Central memory CD4-positive, alpha-beta T cell (primary cell): ENCODE data around the gene SLC37A1.

Source experiments
- DNase-seq: peaks from one replicate; pipeline ENCODE4 v3.0.0; 2022

Gene SLC37A1

DNA sequence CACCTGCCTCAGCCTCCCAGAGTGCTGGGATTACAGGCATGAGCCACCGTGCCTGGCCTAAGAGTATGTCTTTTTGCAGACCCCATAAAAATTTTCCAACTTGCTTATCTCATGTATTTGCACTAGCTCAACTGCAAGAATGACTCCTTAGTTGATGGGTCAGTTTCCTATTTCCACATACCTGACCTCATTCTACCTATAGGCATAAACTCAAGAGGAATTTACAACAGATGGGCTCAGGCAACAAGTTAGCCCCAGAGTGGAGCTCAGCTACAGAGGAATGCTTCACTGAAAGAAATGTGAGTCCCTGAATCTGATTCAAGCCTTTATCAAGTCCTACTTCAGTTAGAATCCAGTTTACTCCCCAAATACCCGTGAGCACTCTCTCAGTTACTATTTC is 5.3 kb upstream of the SLC37A1 start:
- no peak for DNase-seq

DNA sequence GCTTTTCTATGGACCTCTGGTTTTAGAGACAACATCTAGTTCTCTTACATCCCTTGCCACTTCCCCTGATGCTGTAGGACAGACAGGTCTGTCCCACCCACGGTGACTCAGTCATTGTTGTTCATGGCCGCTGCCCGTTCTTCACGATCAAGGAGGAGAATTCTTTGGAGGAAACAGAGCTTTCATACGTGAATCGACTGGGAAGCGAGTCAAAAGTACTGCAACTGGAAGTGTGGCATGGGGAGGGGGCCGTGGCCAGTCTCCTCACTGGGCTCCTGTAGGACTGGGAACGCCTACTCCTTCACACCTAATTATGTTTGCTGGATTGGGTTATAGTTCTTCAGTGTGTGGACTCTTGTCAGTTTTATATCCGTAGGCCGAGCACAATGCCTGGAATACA is 4.4 kb upstream of the SLC37A1 start:
- DNase-seq = no peak

DNA sequence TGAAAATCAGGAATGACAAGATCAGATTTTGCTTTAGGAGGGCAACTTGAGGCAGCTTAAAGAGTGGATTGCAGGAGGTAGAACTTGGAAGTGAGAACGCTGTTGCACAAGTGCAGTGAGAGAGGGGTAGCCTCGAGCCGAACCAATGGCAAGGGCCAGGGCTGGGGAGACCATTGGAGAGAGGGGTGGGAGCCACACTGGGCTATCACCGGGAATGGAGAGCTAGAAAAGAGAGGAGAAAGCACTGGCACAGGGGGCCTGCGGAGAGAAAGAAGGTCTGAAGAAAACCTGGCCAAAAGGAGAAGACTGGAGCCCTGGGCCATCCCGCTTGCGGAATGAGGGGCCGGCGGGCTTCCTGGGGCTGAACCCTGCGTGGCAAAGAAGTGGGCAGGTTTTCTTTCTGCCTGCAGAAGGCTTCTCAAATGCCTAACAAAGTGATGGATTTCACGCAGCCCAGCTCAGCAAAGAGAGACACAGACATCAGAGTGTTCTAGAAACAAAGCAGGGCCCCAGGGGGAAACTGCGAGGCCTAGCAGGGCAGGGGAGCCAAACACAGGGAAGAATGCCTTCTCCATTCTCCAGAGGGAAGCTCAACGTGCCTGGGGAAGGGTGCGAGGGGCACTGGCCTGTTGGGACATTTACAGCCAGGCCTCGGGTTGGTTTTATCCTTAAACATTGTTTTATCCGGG is 1.2 kb upstream of the SLC37A1 start:
- DNase-seq = no peak

DNA sequence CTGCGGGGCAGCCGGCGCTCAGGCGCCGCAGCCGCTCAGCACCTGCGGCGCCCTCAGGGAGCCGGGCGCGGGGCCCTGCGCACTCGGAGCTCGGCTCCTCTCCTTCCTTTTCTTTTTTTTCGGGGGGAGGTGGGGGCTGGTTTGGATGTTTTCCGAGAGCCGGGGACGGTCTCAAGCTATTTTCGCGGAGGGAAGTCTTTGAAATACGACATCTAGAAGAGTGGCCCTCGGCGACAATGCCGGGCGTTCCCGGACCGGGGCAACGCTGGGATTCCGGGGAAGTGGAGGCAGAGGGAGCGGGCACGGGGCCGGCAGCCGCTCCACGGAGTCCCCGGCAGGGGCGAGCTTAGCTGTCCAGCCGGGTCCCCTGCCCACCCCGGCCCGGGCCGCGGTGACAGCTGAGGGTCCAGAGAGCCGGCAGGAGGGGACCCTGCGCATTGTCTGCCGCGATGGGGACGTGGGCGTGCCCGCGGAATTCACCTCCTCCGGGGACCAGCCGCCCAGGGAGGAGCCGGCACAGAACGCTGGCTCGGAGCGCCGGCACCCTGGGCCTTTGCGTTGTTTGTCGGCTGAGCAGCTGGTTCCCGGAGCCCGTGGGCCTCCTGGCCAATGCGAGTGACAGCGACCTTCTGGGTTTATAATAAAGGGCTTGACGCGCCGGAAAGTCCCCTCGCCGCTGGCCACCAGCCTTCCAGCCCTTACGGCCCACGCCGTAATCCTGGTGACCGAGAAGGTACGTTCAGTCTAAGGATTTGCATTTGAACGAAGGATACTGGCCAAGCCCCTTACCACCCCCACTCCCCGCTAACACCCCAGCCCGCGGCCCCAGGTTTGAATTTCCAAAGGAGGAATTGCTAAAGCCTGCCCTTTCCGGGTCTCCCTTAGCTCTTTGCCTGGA is 582 bp downstream of the SLC37A1 start:
- peak; percentile 50 for DNase-seq

DNA sequence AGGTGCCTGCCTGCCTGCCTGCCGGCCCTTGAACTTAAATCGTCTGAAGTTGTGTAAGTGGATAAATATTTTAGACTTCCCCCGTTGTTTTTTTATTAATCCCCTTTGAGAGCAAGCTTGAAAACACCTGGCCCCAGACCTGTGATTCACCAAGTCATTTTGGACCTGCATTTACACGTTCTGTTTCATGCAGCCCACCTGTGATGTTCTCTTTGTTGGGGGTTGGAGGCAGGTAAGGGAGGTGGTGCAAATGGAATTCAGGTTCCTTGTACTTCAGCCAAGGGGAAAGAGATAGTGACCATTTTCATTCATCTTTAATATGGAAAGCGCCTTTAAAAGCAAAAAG is 1.2 kb downstream of the SLC37A1 start:
- DNase-seq = no peak

DNA sequence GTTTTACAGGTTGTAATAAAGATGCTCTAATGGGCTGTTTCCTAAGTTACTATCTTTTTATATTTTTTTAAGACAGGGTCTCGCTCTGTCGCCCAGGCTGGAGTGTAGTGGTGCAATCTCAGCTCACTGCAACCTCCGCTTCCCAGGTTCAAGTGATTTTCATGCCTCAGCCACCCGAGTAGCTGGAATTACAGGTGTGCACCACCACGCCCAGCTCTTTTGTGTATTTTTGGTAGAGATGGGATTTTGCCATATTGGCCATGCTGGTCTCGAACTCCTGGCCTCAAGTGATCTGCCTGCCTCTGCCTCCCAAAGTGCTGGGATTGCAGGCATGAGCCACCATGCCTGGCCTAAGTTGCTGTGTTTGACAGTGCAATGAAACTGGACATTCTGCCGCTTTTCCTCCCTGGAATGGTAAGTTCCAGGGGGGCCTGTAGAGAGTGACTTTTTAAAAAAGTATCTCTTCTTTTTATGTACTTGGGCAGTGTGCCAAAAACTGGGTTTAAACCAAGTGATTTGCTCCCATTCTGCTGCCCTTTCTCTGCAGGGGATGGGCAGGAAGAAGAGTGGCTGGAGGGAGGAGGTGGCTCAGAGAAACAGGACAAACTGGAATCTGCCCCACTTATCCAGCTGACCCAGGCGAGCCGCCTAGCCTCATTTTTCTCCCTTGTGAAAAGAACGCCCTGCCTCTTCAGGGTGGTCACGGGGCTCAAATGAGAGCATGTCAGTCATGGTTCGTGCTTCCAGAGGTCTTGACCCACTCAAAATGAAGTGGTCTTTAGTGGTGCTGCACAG is 2.3 kb downstream of the SLC37A1 start:
- DNase-seq = no peak

DNA sequence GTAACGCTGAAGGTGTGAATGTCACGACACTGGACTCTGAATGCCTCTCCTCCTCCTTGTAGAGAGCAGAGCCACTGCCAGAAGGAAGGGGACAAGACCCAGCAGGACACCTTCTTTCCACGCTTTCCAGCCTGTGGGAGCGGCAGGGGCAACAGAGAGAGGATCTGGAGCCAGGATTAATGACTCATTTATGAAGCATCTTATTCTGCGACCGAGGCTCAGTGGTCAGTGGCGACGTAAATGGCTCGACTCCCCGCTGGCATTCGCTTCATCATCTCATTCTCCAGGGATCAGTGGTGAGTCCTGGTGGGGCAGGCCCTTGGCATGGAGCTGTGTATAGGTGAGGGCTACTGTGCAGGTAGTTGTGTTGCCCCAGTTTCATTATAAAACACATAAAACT is 4.6 kb downstream of the SLC37A1 start:
- no peak for DNase-seq

DNA sequence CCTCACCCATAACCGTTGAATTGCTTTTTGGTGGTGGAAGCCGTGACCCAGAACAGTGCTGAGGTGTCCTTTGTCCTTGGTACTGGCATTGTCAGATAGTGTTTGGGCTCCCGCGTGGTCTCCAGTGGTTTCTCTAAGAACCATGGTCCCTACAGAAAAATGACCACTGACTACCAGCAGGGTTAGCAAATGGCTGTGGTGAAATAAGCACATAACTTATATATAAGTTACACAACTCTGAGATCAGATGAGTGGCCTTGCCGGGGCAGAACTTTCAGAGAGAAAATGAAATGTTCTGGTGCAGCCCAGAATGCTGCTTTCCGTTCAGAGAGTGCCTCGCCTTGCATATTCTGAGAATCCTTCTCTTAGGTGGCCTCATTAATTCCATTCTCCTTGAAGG is 5.0 kb downstream of the SLC37A1 start:
- no peak for DNase-seq

DNA sequence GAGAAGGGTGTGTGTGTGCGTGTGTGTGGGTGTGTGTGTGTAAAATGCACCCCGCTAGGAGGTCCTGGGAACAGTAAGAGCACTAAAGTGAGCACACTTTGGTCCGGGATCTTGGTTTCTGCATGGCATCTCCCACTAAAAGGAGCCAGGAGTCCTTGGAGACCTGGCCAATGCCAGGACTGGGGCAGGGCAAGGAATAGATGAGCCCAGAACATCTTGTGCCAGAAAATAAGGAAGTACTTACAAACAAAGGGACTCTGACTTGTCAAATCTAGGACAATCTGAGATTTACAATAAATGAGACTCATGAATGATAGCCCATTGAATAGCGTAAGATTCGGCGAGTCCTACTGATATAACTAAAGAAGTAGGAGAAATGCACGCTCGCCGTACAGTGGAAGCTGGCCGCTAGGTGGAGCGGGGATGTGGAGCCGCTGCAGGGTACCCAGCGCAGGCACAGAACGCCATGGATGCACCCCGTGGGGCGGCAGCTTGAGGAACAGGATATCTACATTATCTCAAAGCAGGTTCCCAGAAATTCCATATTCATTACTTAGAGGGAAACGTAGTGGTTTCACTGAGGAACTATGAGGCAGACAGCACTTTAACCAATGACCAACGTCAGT is 7.1 kb downstream of the SLC37A1 start:
- DNase-seq = no peak

DNA sequence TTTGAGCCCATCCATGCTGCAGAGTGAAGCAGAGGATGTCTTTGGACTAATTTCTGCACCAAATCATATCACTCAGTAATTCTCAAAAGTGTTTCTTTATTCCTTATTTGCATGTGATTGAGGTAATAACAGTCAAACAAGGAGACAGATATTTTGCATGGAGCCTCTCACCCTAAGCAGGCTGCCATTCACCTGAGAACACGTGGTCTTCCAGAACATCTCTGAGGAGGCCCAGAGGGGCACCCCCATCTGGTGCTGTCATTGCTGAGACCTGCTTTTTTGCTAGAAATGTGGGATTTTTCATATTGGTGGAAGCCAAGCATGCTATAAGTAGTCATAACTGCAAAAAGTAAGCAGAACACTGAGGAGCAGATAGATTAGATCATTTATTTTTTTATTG is 7.7 kb downstream of the SLC37A1 start:
- DNase-seq = no peak

DNA sequence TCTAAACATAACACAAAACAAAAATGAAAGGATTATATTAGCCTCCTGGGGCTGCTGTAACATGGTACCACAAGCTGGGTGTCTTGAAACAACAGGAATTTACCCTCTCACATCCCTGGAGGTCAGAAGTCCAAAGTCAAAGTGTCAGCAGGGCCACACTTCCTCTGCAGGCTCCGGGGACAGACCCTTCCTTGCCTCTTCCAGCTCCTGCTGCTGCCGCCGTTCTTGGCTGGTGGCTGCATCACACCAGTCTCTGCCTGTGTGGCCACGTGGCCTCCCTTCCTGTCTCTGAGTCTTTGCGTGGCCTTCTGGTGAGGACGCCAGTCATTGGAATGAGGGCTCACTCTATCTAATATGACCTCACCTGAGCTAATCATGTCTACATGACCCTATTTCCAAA is 8.2 kb downstream of the SLC37A1 start:
- no peak for DNase-seq

DNA sequence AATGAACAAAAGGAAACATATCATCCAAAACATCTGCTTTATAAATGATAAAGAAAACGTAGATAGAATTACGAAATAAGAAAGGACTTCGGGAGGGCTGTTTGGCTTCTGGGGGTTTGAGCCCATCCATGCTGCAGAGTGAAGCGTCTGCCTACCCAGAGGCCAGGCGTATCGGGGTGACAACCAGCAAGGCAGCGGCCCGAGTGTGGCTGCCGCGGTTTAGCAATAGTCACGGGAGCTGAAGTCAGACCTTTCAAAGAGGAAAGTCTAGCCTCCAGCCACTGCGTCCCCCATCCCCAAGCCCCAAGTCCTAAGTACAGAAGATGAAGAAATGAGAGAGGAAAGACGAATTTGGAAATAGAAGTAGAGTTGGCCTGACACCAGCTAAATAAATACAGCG is 8.6 kb downstream of the SLC37A1 start:
- no peak for DNase-seq

DNA sequence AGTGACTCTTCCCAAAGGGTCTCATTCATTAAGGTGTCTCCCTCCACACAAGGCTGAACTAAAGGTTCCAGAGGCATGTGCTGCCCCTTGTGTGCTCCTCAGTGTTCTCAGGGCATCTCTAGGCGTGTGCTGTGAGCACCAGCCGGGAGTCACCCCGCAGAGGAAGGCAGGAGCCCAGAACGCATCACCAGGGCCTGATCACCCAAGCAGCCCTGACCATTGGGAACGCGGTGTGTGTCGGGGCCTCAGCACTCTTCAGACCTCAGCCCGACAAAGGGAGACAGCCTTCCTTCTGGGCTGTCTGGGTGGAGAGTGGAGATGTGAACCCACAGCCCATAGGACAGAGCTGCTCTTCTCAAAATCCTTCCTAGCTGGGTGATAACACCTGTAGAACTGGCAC is 9.1 kb downstream of the SLC37A1 start:
- no peak for DNase-seq

DNA sequence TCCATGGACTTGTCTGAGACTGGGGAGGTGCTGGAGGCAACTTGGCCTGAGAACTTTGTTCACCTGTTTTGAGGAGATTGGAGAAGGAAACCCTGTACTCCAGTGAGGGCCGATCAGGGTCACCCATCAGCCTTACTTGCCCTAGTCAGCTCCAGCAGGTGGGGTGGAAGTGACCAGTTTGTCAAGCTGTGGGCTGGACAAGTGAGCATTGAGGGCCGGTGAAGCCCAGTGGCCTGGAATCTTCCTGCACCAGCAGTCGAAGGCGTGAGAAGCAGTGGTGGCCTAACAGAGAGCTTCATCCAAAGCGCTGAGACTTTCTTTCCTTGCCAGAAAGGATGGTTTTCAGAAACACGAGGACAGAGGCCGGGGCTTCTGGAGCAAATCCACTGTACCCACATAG is 9.6 kb downstream of the SLC37A1 start:
- DNase-seq = no peak

DNA sequence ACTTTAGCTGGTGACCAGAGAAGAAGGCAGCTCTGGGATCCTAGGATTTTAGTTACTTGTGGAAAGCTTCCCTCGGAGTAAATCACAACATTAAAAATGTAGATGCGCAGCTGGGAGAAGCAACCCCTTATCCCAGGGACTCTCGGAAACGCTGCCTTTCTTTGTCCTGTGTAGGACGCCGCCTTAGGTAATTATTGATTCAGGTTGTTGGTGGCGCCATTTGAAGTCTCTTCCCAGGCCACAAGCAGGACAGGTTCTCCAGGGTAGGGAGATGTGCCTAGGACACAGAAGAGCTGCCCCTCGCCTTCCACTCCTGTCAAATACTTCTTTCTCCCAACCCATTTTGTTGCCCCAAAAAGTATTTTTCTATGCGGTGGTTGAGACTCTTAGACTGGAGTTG is 10.3 kb downstream of the SLC37A1 start:
- DNase-seq = no peak

DNA sequence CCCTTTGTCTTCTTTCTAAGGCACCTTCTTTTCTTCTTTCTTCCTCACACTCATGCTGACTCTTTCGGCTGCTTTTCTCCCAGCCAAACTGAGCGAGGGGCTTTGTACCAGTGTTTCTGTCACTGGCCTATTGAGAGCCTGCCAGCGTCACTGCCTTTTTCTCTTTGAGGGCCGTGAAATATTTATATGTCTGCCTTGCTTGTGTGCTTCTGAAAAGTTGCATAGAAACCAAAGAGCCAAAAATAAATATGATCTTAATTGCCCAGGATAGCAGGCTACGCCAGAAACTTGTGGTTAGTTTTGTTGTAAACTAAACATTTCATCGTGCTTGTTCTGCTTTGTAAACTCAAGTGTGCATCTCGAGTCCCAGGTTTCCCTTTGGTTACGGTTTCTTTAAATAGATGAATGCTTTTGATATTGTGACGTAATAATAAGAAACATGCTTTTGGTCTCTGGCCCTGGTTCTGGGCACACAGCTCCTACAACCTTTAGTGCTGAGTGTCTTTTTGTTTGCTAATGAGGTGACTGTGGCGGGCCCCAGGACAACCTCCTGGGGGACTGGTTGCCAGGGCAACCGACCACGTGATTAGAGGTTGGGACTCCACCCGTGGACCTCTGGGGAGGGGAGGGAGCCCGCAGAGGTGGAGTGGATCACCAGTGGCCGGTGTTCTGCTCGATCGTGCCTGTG is 10.8 kb downstream of the SLC37A1 start:
- DNase-seq = peak; percentile 17

DNA sequence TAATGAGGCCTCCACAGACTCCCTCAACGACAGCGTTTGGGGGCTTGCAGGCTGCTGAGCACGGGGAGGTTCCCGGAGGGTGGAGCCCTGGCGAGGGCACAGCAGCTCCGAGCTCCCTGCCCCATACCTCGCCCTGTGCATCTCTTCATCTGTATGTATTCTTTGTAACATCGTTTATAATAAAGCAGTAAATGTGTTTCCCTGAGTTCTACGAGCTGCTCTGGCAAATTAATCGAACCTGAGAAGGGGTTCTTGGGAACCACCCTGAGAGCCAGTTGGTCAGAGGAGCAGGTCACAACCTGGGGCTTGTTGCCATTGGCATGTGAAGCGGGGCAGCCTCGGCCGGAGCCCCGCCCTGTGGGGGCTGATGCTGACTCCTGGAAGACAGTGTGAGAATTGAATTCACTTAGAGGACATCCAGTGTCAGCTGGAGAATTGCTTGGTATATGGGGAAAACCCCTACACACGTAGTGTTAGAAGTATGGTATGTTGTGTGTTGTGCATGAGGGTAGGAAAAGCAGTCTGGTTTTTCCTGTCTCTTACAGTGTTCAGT is 11.5 kb downstream of the SLC37A1 start:
- DNase-seq = no peak

DNA sequence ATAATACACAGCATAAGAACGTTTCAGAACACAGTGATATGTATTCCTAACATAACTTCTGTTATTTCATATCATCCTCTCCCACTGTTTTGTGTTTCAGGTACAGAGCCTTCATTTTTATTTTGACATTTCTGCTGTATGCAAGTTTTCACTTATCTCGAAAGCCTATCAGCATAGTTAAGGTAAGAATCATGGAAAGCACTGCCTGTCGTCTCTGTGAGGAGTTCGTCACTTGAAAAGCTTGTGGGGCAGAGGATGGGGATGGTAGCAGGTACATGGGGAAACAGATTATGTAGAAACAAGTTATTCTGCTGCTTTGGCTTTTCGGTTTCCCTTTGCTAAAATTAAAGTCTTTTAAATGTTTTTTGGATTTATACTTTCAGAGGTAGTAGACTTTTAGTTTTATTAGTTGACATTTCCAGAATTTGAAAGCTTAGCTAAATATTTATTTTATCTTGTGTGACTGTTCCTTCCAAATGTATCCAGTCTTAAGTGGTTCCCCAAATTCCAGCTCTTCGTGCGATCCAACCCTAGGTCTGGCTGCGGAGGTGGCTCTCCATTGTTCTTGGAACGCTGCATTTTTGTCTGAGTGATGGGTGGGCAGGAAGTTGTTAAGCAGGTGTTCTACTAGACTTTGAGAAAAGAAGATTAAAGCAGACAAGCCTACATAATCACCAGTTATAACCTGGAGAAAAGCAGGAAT is 12.2 kb downstream of the SLC37A1 start:
- DNase-seq = no peak

DNA sequence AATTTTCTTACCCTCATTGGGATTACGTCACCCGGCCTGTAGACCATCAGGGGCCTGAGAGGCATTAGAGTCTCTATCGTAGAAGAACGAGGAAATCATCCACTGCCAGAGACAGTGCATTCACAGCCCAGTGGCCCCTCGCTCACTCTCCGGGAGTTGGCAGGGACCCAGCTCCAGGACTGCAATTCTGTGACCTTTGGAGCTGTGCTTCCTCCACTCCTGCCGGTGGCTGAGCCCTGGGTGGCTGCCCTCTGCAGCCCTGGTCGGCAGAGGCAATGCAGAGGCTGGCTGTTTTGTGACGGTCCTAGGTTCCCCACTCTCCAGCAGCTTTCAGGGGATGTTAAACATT is 12.7 kb downstream of the SLC37A1 start:
- DNase-seq = no peak

DNA sequence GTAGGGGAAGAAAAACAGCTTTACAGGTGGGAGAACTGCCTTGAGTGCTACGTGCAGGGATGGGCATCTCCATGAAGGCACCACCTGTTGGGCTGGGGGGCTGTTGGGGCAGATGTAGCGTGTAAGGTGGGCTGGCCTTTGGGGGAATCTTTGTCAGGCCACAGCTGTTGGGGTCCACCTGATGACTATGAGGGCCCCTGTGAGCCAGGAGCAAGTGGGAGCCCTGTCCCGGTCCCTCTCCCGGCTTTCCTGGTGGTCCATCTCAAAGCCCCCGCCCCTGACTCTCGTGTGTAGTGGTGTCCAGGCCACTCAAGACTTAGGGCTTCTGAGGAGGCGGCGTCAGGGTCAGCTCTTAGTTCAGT is 13.5 kb downstream of the SLC37A1 start:
- no peak for DNase-seq

DNA sequence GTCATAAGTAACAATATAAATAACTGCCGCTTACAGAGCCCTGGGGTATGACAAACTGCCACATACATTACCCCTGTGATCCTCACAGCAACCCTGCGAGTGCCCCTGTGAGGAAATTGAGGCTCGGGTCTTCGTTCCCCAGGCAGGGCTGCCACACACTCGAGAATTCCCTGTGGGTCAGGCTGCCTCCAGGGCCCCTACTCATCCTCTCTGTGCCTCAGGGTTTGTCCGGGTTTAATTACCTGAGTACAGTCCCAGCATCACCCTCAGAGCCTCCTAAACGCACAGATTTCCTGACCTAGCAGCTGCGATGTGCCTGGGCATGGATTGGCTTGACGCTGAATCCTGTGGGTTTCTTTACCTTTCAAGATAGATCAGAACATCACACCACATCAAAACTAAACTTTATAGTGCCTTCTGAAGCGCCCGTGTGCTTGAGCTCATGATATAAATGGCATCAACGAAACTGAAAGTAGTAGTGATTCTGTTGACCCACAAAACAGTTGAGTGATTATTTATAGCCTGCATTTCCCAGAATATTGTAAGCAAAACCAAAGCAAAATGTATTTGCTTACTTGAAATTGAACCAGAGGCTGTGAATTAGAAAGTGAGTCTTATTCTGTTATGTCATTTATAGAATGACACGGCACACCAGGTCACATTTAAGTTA is 14.0 kb downstream of the SLC37A1 start:
- peak; percentile 84 for DNase-seq
